ENCODE results near the gene PTPRN.
"Not testable (repeated sequence)": the region's sequence is repeated elsewhere in the genome, so short reads cannot be mapped to it uniquely, and the experiment has no call there.

PTPRN gene

DNA sequence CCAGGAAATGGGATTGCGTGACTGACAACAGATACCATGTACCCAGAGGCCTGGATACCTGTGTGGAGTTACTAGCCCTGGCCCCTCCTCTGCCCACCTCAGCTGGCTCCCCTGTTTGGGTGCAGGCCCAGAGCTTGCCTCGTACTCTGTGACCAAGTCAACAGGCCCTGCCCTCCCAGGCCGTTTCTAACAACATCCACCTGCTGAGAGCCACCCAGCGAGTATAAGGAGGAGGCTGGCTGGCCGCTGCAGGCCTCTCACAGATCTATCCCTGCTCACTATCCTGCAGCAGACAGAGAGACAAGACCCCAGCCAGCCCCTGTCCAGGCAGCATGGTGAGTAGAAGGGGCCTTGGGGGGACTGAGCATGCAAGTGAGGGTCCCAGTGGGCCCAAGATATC lies 43.0 kb downstream of the PTPRN start:
- TF ChIP-seq FOXA1 (IDR thresholded peaks at IDR 0.05), result no peak
- no peak for TF ChIP-seq BHLHE40 (IDR thresholded peaks at IDR 0.05; ENCODE audit: borderline replicate concordance)
- TF ChIP-seq ARNT (IDR thresholded peaks at IDR 0.05), result no peak
- no peak for TF ChIP-seq FOXM1 (IDR thresholded peaks at IDR 0.05; ENCODE audit: borderline replicate concordance)
- no peak for TF ChIP-seq ZNF384 (IDR thresholded peaks at IDR 0.05)
- TF ChIP-seq HDGF (IDR thresholded peaks at IDR 0.05; ENCODE audit: borderline replicate concordance), result no peak
- TF ChIP-seq SUZ12 (IDR thresholded peaks at IDR 0.05), result no peak
- no peak for TF ChIP-seq NFRKB (IDR thresholded peaks at IDR 0.05)
- no peak for TF ChIP-seq LEF1 (IDR thresholded peaks at IDR 0.05; ENCODE audit: borderline replicate concordance)
- TF ChIP-seq ELF4 (IDR thresholded peaks at IDR 0.05), result no peak
- TF ChIP-seq TARDBP (IDR thresholded peaks at IDR 0.05), result no peak
- TF ChIP-seq SP1 (IDR thresholded peaks at IDR 0.05), result no peak
- TF ChIP-seq CTBP1 (IDR thresholded peaks at IDR 0.05; ENCODE audit: borderline replicate concordance), result no peak
- TF ChIP-seq, protein P1, sequence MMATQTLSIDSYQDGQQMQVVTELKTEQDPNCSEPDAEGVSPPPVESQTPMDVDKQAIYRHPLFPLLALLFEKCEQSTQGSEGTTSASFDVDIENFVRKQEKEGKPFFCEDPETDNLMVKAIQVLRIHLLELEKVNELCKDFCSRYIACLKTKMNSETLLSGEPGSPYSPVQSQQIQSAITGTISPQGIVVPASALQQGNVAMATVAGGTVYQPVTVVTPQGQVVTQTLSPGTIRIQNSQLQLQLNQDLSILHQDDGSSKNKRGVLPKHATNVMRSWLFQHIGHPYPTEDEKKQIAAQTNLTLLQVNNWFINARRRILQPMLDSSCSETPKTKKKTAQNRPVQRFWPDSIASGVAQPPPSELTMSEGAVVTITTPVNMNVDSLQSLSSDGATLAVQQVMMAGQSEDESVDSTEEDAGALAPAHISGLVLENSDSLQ (IDR thresholded peaks at IDR 0.05), result no peak
- TF ChIP-seq L3MBTL2 (conservative IDR thresholded peaks at IDR 0.05), result no peak
- no peak for TF ChIP-seq FOXK2 (IDR thresholded peaks at IDR 0.05)
- ChIA-PET POLR2A (interaction anchor here (1.5 kb wide), 1 partner anchor 13 kb away, joined by 3 read pairs; the partner anchor contains the start of gene DNAJB2), CTCF (interaction anchor here (0.6 to 1.3 kb wide), 2 partner anchors 12 to 123 kb away, joined by 3 read pairs; no protein-coding TSS in a partner anchor)
- DNase-seq (ENCODE audit: extremely low spot score), result no peak

DNA sequence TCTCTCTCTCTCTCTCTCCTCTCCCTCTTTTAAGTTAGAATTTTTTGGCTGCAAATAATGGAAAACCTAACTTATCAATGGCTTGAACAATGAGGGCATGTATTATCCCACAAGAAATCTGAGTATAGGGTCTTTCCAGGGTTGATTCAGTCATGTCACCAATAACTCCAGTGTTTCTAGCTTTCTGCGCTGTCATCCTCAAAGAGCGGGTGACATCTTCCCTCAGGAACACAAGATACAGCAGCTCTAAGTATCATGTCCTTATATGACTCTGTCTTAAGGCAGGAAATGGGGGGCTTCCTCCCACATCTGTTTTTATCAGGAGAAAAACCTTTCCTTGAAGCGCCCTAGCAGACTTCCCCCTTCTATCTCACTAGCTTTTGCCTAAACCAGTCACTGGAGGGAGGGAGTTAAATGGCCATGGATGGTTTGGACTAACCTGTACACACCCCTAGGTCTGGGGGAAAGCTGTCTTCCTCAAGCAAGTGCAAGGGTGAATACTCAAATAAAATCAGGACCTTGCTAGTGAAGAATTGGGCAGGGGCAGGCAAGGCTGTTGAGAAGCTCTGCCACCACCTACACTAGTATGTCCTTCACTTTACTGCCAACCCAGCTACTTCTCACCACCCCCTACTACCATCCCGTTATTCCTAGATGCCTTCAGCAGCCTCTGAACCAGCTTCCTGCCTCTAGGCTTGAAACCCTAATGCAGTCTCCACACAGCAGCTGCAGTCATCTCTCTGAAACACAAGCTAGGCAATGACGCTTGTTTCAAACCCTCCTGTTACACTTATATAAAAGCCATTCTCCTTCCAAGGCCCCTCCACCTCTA lies 48.0 kb downstream of the PTPRN start:
- CTCF ChIA-PET, result interaction anchor here (0.6 to 1.0 kb wide), 2 partner anchors 8 to 34 kb away, joined by 3 read pairs; partner anchors contain the start of gene TUBA4B
- TF ChIP-seq SUZ12 (IDR thresholded peaks at IDR 0.05) (no peak), HDGF (IDR thresholded peaks at IDR 0.05; ENCODE audit: borderline replicate concordance) (no peak), NFRKB (IDR thresholded peaks at IDR 0.05) (no peak), FOXM1 (IDR thresholded peaks at IDR 0.05; ENCODE audit: borderline replicate concordance) (no peak), TARDBP (IDR thresholded peaks at IDR 0.05) (no peak)
- TF ChIP-seq, protein P1 (IDR thresholded peaks at IDR 0.05), result no peak
- DNase-seq (ENCODE audit: extremely low spot score), result no peak
- POLR2A ChIA-PET, result interaction anchor here (0.6 to 2.1 kb wide), 4 partner anchors 10 to 286 kb away, joined by 3 to 8 read pairs (median 6); partner anchors contain the start of genes DNAJB2, GLB1L and STK16

DNA sequence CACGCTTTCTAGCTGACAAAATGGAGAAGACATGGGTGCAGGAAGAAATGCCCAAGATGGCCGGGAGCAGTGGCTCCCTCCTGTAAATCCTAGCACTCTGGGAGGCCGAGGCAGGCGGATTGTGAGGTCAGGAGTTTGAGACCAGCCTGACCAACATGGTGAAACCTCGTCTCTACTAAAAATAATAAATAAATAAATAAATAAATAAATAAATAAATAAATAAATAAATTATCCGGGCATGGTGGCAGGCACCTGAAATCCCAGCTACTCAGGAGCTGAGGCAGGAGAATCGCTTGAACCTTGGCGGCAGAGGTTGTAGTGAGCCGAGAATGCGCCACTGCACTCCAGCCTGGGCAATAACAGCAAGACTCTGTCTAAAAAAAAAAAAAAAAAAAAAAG lies 50.3 kb downstream of the PTPRN start:
- POLR2A ChIA-PET, result interaction anchor here (2.0 kb wide), 1 partner anchor 13 kb away, joined by 12 read pairs; the partner anchor contains the start of genes GLB1L and STK16
- not testable (repeated sequence) for DNase-seq (ENCODE audit: extremely low spot score)
- CTCF ChIA-PET, result interaction anchor here (0.7 to 1.7 kb wide), 2 partner anchors 16 to 36 kb away, joined by 3 to 8 read pairs; no protein-coding TSS in a partner anchor

DNA sequence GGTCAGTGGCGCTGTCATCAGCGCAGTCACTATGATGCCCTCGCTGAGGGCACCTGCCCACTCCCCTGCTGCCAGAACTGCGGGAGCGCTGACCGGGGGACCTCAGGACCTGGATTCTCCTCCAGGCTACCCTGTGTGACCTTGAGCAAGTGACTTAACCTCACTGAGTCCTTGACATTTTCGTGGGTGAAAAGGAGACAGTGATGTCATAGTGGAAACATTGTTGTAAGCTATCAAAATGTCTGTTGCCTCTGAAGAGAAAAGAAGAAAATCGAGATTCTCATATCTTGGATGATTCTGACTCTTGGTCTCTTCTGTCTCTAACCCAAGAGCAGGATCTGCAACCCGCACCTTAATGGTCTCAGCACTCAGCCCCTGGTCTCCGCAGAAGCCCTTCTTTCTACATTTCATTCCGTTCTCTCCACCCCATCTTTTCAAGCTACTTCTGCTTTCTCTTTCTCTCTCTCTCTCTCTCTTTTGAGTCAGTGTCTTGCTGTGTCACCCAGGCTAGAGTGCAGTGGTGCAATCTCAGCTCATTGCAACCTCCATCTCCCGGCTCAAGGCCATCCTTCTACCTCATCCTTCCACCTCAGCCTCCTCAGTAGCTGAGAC lies 54.5 kb downstream of the PTPRN start:
- CTCF ChIA-PET, result interaction anchor here (0.9 to 2.2 kb wide), 3 partner anchors 10 to 40 kb away, joined by 4 to 7 read pairs (median 7); partner anchors contain the start of genes GLB1L and STK16
- no peak for DNase-seq (ENCODE audit: extremely low spot score)
- TF ChIP-seq NFRKB (IDR thresholded peaks at IDR 0.05), result no peak
- TF ChIP-seq, protein P1 (IDR thresholded peaks at IDR 0.05), result no peak
- TF ChIP-seq LEF1 (IDR thresholded peaks at IDR 0.05; ENCODE audit: borderline replicate concordance), result no peak
- no peak for TF ChIP-seq L3MBTL2 (conservative IDR thresholded peaks at IDR 0.05)
- TF ChIP-seq SUZ12 (IDR thresholded peaks at IDR 0.05), result no peak
- no peak for TF ChIP-seq BHLHE40 (IDR thresholded peaks at IDR 0.05; ENCODE audit: borderline replicate concordance)
- POLR2A ChIA-PET, result interaction anchor here (3.9 kb wide), 1 partner anchor 9 kb away, joined by 28 read pairs; the partner anchor contains the start of genes GLB1L and STK16

DNA sequence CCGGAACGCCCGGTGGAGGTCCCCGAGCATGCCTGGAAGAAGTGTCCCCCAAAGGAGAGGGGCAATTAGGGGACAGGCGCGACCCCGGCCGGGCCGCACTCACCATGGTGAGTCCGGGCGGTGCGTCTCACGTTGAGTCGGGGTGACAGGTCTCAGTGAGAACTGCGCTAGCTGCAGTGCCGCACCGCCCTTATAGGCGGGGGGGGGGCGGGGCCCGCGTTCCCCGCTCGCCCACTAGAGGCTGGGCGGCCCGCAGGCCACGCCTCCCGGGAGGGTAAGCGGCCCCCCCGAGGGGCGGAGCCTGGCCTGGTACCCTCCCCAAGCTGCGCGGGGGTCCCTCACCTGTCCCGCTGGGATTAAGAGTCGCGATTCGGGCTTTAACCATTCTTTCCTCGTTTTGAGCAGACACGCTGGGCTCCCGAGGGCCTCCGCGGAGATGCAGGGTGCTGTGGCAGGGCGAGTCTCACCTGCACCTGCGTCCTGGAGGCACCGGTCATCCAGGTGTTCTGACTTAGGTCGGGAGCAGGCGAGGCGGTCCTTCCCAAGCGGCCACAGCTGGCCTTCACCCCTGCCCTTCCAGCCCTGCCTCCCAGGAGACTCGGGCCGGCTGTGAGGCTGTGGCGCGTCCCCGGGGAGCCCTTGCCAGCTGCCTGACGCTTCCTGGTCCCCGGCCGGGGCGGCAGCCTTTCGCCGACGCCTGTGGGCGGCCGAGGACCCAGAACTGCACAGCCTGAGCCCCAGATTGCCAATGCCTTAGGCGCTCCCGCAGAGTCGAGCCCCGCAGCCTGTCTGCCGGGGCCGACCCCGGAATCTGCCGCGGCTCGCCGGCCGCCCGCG lies 55.2 kb downstream of the PTPRN start, which contains the start of gene TUBA4A:
TUBA4A (minus strand) TSS at position 166 of the 837 bp plus-strand sequence; CDS start at position 106, 60 bp downstream.
- no peak for TF ChIP-seq NFRKB (IDR thresholded peaks at IDR 0.05)
- TF ChIP-seq HDGF (IDR thresholded peaks at IDR 0.05; ENCODE audit: borderline replicate concordance), result no peak
- no peak for TF ChIP-seq FOXA1 (IDR thresholded peaks at IDR 0.05)
- TF ChIP-seq SP1 (IDR thresholded peaks at IDR 0.05), result no peak
- TF ChIP-seq LEF1 (IDR thresholded peaks at IDR 0.05; ENCODE audit: borderline replicate concordance), result no peak
- TF ChIP-seq ELF4 (IDR thresholded peaks at IDR 0.05), result no peak
- TF ChIP-seq, protein P1 (IDR thresholded peaks at IDR 0.05), result no peak
- ChIA-PET POLR2A (interaction anchor here (3.9 kb wide), 1 partner anchor 8 kb away, joined by 28 read pairs; the partner anchor contains the start of genes GLB1L and STK16), CTCF (interaction anchor here (0.9 to 2.2 kb wide), 3 partner anchors 9 to 41 kb away, joined by 4 to 7 read pairs (median 7); partner anchors contain the start of genes GLB1L and STK16)
- peak; percentile 90 for DNase-seq (ENCODE audit: extremely low spot score)

Data from HEK293T (cell line).